Stromal cell of bone marrow (primary cell): Measurements from ENCODE around the gene COQ6.
"Not testable (repeated sequence)": the region's sequence is repeated elsewhere in the genome, so short reads cannot be mapped to it uniquely, and the experiment has no call there.

Experiments
- DNase-seq: peaks from one replicate; pipeline ENCODE4 v3.0.0-alpha.2; 2012; ENCODE audit warnings: low read depth

The COQ6 gene

DNA sequence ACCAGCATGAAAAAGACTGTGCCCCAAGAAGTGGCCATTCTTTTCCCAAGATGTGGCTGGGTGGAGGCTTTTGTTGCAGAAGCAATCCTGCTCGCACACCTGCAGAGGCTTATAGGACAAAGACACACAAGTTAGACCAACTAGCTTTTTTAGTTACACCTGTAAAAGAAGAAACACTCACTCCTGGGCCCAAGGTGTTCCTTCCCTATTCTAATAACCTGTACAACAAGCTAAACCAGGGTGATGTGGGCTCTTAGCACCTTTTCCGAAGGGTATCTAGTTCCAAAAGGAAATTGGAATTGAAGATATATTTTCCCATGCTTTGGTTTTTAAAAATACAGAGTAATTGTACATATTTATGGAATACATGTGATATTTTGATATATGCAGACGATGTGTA lies 38.0 kb downstream of the COQ6 start:
- DNase-seq, result no peak

DNA sequence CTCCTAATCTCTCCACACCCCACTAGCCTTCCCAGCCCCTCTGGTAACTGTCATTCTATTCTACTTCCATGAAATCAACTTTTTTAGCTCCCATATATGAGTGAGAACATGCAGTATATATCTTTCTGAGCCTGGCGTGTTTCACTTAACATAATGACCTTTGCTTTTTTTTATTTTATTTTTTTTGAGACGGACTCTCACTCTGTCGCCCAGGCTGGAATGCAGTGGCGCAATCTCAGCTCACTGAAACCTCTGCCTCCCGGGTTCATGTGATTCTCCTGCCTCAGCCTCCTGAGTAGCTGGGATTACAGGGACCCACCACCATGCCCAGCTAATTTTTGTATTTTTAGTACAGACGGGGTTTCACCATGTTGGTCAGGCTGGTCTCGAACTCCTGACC lies 38.6 kb downstream of the COQ6 start:
- DNase-seq, result not testable (repeated sequence)

DNA sequence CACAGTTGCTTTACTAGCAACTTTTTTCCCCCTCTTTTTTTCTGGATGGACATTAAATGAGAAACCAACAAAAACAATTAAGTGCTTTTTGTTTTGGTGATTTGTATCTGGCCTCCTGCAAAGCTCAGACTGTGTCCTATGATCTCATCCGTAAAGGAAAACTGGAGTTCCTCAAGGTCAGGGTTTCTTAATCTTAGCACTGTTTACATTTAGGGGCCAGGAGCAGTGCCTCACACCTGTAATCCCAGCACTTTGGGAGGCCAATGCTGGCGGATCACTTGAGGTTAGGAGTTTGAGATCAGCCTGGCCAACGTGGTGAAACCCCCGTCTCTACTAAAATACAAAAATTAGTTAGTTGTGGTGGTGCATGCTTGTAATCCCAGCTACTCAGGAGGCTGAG lies 41.0 kb downstream of the COQ6 start:
- no peak for DNase-seq

DNA sequence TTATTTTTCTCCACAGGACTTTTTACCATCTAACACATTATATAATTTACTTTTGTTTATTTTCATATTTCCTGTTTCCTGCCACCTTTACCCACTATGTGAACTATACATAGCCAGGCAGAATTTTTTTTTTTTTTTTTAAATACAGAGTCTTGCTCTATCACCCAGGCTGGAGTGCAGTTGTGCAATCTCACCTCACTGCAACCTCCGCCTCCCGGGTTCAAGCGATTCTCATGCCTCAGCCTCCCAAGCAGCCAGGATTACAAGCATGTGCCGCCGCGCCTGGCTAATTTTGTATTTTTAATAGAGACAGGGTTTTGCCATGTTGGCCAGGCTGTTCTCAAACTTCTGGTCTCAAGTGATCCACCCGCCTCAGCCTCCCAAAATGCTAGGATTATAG lies 44.8 kb downstream of the COQ6 start:
- not testable (repeated sequence) for DNase-seq

DNA sequence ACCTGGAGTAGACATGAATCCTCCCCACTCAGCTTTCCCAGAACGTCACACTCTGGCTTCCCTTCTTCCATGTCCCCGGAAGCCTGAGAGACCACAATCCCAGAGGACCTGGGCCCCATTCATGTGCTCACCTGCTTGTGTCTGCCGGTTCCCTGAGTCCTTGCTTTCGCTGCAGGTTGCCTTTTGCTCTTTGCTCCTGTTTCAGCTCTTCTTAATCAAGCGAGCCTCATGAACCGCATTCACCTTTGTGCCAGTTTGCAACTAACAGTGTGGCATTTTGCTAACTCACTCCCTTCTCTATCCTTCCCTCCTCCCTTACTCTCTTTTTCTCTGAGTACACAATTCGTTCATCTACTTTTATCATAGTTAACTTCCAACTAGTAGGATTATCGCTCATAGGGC lies 45.9 kb downstream of the COQ6 start:
- DNase-seq, result no peak

DNA sequence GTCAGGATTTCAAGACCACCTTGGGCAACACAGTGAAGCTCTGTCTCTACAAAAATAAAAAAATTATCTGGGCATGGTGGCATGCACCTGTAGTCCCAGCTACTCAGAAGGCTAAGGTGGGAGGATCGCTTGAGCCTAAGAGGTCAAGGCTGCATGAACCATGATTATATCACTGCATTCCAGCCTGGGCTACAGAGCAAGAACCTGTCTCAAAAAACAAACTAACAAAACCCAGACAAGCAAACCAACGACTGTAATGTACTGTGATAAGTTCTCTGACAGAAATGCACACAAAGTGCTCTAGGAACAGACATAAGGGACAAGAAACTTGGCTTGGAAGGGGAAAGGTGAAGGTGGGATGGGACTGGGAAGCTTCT lies 46.6 kb downstream of the COQ6 start:
- DNase-seq, result no peak

DNA sequence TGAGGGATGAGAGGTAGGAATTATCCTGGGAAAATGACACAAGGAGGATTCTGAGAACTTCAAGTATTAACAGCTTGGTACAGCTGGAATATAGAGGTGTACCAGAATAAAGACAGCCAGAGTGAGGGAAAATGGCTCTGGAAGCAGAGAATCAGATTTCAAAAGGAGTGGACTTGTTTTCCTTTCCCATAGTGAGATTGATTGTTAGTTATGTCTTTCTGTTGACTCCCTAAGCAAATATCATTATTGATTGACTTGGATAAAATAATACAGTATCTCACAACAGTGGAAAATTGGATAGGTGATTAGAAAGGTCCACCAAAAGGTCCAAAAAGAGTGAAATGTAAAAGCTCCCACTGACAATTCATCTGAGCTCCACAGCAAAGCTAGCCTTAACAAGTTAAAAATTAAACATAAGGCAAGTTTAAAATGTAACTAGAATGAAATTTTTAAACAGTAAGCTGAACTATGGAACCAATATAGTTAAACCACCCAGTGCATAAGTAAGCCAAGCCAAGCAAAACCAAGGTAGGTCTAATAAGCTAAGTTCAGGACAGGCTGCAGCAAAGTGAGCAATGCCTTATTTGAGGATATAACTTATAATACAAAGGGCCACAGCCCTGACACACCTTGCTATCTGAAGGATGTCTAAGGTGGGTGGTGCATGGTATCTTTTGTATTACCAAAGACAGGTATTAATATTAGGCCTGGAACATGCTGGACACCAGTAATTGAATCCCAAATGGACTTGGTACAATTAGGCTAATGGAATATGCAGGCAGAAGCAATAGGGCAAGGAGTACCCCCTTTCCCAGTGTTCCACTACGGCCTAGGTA lies 47.2 kb downstream of the COQ6 start:
- no peak for DNase-seq

DNA sequence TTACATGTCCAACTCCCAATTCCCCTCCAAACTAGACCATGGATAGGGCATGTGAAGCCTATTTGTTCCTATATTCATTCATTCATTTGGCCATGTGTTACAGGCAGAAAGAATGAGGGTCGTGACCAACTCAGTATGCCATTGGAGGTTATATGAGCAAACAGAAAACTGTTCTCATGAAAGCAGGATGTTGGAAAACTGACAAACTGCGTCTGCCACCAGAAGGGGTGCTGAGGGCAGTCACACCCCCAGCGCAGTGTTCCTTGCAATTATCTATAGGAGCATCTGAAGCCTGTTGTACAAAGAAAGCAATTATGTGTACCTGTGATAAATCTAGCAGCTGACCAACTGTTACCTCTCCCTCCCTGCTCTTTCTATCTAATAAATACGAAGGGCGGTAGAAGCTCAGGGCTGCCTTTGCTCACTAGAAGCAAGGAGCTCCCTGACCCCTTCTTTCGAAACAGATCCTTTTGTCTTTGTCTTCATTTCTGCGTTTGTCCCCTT lies 47.9 kb downstream of the COQ6 start:
- no peak for DNase-seq

DNA sequence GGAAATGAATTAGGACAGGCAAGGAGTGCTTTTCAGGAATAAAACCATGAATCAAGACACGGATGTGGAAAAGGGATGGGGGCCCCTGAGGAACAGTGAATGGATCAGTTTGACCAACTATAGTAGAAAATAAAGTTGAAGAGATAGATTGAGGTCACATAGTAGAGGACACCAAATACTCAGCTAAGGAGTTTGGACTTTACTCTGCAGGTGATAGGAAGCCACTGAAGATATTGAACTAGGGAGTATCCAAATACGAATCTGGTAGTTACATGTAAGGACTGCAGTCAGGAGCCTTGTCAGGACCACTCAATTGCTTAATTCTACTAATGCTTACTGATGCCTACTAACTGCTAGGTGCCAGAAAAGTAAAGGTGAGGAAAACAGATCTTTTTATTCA lies 48.6 kb downstream of the COQ6 start:
- DNase-seq, result no peak

DNA sequence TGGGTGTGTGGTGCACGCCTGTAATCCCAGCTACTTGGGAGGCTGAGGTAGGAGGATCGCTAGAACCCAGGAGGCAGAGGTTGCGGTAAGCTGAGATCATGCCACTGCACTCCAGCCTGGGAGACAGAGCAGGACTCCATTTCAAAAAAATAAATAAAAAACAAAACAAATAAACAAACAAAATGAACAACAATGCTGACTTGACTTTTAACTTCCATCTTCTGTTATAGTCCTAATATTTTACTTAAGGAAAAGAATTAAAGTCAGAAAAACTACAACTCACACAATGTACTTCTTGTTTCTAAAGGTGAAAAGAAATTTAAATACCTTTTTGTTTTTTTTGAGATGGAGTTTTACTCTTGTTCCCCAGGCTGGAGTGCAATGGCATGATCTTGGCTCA lies 55.6 kb downstream of the COQ6 start:
- DNase-seq, result not testable (repeated sequence)

DNA sequence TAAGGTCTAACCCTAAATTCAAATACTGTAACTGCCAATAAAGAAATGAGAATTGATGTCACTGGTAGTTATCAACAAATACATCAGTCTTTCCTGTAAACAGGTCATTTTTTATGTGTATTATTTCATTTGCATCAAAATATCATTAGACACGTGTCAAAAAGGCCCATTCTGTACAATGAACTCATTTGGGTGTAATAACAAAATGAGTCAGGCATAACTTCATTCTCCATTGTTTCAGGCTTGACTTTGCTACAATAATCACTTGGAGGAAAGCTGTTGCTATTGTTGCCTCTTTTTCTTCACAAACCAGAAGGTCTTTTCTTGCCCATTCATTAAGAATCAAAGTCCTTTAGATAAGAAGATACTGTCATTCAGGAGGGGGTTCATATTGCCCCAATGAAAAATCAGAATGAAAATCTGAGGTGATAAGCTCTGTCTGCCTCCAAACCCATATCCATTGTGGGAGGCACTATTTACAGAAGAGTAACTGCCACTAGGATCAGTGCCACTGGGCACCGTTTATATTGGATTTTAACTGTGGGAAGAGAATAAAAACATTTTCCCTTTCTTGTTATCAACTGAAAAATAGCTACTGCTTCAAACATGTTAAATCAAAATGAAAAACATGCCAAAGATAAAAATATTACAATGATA lies 58.9 kb downstream of the COQ6 start:
- DNase-seq, result no peak
